CD1c-positive myeloid dendritic cell (primary cell): Measurements from ENCODE around the gene MIER3.

Source experiments
- DNase-seq: peaks from one replicate; pipeline ENCODE4 v3.0.0-alpha.2; 2016; ENCODE audit errors: extremely low spot score

MIER3 gene

DNA sequence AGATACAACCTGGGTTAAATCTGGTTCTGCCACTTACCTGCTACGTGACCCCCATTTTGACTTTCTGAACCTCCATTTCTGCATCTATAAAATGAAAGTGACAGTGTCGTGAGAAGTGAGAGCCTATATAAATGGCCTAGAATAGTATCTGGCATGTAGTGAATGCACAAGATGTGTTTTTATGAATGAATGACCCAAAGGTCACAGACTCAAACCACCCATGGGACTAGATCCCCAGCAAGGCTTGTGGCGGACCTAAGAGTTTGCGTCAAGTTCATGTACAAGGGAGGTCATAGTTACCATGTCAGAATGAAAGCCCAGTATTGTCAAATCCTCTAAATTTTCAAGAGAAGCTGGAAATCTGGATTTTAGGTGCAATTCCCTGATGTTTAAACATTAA is 53.7 kb downstream of the MIER3 start:
- DNase-seq: no peak

DNA sequence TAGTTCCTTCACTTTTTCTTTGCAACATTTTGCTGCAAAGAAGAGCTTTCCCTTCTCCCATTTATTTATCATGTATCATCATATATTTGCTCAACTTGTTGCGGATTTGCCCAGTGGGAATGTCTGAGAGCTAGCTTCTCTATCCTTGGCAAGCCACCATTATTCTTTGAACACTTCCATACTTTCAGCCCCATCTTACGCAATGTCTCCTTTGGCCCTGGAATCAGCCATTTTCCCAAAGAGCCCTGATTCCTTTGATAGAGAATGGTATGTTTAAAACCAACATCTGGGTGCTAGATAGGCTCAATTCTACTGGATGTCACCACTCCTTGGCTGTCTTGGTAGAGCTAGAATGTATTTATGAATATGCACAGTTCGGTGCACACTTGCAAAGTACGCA is 55.2 kb downstream of the MIER3 start:
- no peak for DNase-seq

DNA sequence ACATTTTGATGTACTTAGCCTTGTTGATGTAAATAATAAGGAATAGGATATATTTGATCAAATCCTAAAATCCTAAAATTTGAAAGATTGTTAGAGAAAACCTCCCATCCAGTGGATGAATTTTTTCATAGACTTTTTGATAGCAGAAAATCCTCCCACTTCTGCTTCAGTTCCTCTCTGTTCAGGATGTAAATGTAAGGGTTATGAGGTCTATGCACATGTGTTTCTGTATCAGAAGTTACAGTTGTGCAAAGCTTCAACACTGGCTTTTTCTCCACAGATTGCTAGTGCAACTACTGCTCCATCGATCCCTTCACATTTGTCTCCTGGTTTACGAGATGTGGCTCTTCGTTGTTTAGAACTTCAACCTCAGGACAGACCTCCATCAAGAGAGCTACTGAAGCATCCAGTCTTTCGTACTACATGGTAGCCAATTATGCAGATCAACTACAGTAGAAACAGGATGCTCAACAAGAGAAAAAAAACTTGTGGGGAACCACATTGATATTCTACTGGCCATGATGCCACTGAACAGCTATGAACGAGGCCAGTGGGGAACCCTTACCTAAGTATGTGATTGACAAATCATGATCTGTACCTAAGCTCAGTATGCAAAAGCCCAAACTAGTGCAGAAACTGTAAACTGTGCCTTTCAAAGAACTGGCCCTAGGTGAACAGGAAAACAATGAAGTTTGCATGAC is 58.5 kb downstream of the MIER3 start:
- no peak for DNase-seq

DNA sequence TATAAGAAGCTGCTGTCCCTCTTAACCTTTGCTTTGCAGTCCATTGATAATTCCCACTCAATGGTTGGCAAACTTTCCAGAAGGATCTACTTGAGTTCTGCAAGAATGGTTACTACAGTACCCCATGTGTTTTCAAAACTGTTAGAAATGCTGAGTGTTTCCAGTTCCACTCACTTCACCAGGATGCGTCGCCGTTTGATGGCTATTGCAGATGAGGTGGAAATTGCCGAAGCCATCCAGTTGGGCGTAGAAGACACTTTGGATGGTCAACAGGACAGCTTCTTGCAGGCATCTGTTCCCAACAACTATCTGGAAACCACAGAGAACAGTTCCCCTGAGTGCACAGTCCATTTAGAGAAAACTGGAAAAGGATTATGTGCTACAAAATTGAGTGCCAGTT is 70.4 kb downstream of the MIER3 start:
- no peak for DNase-seq

- no peak for DNase-seq
Observed at GRCh38 chr5:56876327-56876726, 75.6 kb downstream of the MIER3 start.

- DNase-seq: no peak
Observed at GRCh38 chr5:56873056-56873455, 78.9 kb downstream of the MIER3 start.

- no peak for DNase-seq
Observed at GRCh38 chr5:56871777-56872176, 80.1 kb downstream of the MIER3 start.
